ENCODE results near the gene MUC15. TPM values are rescaled to one million over a fixed set of nuclear protein-coding genes. Genes with fewer than 3 reads are reported as not detected.

Gene MUC15
- total and polyA plus RNA-seq, 2 of the 4 experiments (the other 2 are of a cell fraction): not detected

DNA sequence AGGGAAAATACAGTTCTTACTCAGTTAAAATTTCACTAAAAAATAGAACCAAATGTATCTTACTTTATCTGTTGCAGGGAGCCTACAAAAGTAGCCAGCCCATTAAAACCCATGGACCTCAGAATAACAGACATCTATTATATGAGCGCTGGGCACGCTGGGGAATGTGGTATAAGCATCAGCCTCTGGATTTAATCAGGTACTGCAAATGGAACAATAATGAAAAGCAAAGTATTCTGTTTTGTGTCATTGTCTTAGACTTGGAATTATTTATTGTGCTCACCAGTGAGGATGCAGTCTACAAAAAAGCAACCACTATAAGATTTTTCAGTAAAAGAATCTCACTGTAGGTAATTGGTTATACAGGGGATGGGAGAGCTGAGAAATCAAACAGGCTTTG, 30.2 kb downstream of the MUC15 start:
- Histone ChIP-seq H3K27ac (ENCODE audit: insufficient read depth, low read length) (no peak overlapping the region), H4K5ac (ENCODE audit: low read depth, low read length) (no peak overlapping the region), H2BK120ac (ENCODE audit: low read depth, low read length) (no peak overlapping the region), H2AFZ (replicated peaks; ENCODE audit: low read length, poor library complexity) (no peak overlapping the region), H4K8ac (ENCODE audit: low read depth in 2 of 2, low read length in 2 of 2) (no peak overlapping the region), H3K79me1 (ENCODE audit: low read depth in 1 of 2, low read length in 2 of 2) (no peaks in the 10 kb centered on the region), H2AK9ac (replicated peaks; ENCODE audit: low read depth, low read length, poor library complexity) (no peak overlapping the region), H2BK5ac (ENCODE audit: low read depth, low read length, poor library complexity, severe bottlenecking) (no peak overlapping the region), H3K9ac (ENCODE audit: low read depth, low read length) (no peak overlapping the region), H2BK20ac (ENCODE audit: low read depth, low read length) (no peak overlapping the region), H2BK15ac (ENCODE audit: low read depth, low read length) (no peak overlapping the region), H2AK5ac (ENCODE audit: low read depth, low read length) (no peak overlapping the region), H3K4ac (ENCODE audit: low read depth, low read length) (no peak overlapping the region), H3K23ac (ENCODE audit: low read depth, low read length) (no peak overlapping the region), H3K27me3 (ENCODE audit: control insufficient read depth, insufficient read depth, low read length) (no peaks in the 10 kb centered on the region), H3K4me3 (ENCODE audit: insufficient read depth, low read depth, low read length) (no peak overlapping the region), H3K56ac (ENCODE audit: extremely low read depth, insufficient read depth, low read length) (no peak overlapping the region), H3K9me3 (ENCODE audit: control insufficient read depth, insufficient read depth, low read length) (no peaks in the 10 kb centered on the region), H4K20me1 (ENCODE audit: insufficient read depth, low read length) (no peaks in the 10 kb centered on the region), H3K4me2 (ENCODE audit: low read depth, low read length) (no peak overlapping the region), H3K36me3 (ENCODE audit: control insufficient read depth, insufficient read depth, low read length) (no peaks in the 10 kb centered on the region), H3K4me1 (ENCODE audit: control insufficient read depth, insufficient read depth, low read length) (no peaks in the 10 kb centered on the region), H3K14ac (replicated peaks; ENCODE audit: low read depth, low read length) (no peak overlapping the region), H4K91ac (ENCODE audit: insufficient read depth, low read depth, low read length) (no peak overlapping the region), H3K18ac (ENCODE audit: low read depth, low read length) (no peak overlapping the region), H3K9me1 (ENCODE audit: insufficient read depth, low read length) (no peaks in the 10 kb centered on the region)
- no TSS peak for BruUV-seq (replicated peaks)
- no peak for TF ChIP-seq CEBPB (IDR thresholded peaks at IDR 0.05; ENCODE audit: low read depth, low read length)
- dilution Hi-C loops (cut with HindIII; ENCODE audit: low sequenced_read_pairs, unreplicated experiment): no loop called here
- POLR2A ChIA-PET (ENCODE audit: unreplicated experiment): no interaction called here
- intact Hi-C loops (cut with micrococcal nuclease): no loop called here
- CTCF ChIA-PET: no interaction called here
- no peak for ATAC-seq (ENCODE audit: low read depth)
- in situ Hi-C loops (cut with MboI; ENCODE audit: low sequenced_read_pairs): no loop called here
- no CpG with 5 or more reads among the region's 2 CpGs for WGBS, 2 experiments (ENCODE audit: extremely low coverage in 2 of 2, insufficient read length in 1 of 2)
- DNase-seq: no peak

Data from IMR-90 (cell line).